Measurements from ENCODE around the gene TLR1. TPM values are rescaled to one million over a fixed set of nuclear protein-coding genes. Genes with fewer than 3 reads are reported as not detected.

TLR1 gene
- 2.6 and 4.9 TPM in 2 replicates for total RNA-seq

GRCh38 chr4:38804654-38805295, at the start of gene TLR1:
Gene TLR1, minus strand, starts transcription at chr4:38804791. Its CDS starts 5,960 bp downstream, at chr4:38798831.

GRCh38 chr4:38782452-38783108, 22.0 kb downstream of the TLR1 start, which contains the start of gene TLR10:
Gene TLR10, minus strand, starts transcription at chr4:38782990. Its CDS starts 7,400 bp downstream, at chr4:38775590.

Other genes starting within 250 kb of the TLR1 start
- gene KLF3, start 140.6 kb downstream of the TLR1 start, total RNA-seq, result 14.8 and 19.8 TPM in 2 replicates
- gene TLR10, start 21.8 kb downstream of the TLR1 start, total RNA-seq, result not detected in 2 replicates
- 1.4 and 1.8 TPM in 2 replicates for gene TLR6, start 52.0 kb upstream of the TLR1 start, total RNA-seq
- gene FAM114A1, start 63.0 kb upstream of the TLR1 start, total RNA-seq, result 416 and 446 TPM in 2 replicates
- gene TMEM156, start 227.6 kb upstream of the TLR1 start, total RNA-seq, result 0.13 and 0.37 TPM in 2 replicates

All from aortic smooth muscle cell (primary cell).